Nephron progenitor cell (in vitro differentiated cells): ENCODE data around the gene NR3C2.
A peak's percentile ranks its signal among the peaks of the same experiment; 100 is the strongest.

ENCODE experiments used
- DNase-seq: peaks from one replicate; pipeline ENCODE4 v3.0.0; 2021
- H3K27ac Mint-ChIP-seq: 2 replicates; pipeline ENCODE4 v1.8.0; 2021; ENCODE audit warnings: mild to moderate bottlenecking, moderate library complexity, mixed read lengths
- H3K27me3 Mint-ChIP-seq: 2 replicates; pipeline ENCODE4 v1.8.0; 2021; ENCODE audit warnings: mild to moderate bottlenecking, low read depth, mixed read lengths; ENCODE audit not compliant: poor library complexity
- H3K36me3 Mint-ChIP-seq: 2 replicates; pipeline ENCODE4 v1.8.0; 2021; ENCODE audit warnings: low read depth, mixed read lengths
- H3K4me1 Mint-ChIP-seq: 2 replicates; pipeline ENCODE4 v1.8.0; 2021; ENCODE audit warnings: mixed read lengths
- H3K4me3 Mint-ChIP-seq: 2 replicates; pipeline ENCODE4 v1.8.0; 2021; ENCODE audit warnings: mild to moderate bottlenecking, moderate library complexity, mixed read lengths
- H3K9me3 Mint-ChIP-seq: 2 replicates; pipeline ENCODE4 v1.8.0; 2021; ENCODE audit warnings: mild to moderate bottlenecking, moderate library complexity, mixed read lengths
- CTCF ChIP-seq: fragments of 200-600 bp; sonication (generic); IDR thresholded peaks from 2 replicates; pipeline ENCODE4 v1.5.0; 2021; ENCODE audit warnings: antibody characterized with exemption

NR3C2 gene

GRCh38 chr4:148093065-148093464, 349.1 kb downstream of the NR3C2 start:
- no peak overlapping the region for H3K4me3 Mint-ChIP-seq
- peaks cover 11% of the 10 kb centered on the region for H3K36me3 Mint-ChIP-seq
- DNase-seq, result no peak
- no peak for TF ChIP-seq CTCF
- no peaks in the 10 kb centered on the region for H3K27me3 Mint-ChIP-seq
- no peak overlapping the region for H3K27ac Mint-ChIP-seq
- no peaks in the 10 kb centered on the region for H3K9me3 Mint-ChIP-seq
- no peaks in the 10 kb centered on the region for H3K4me1 Mint-ChIP-seq

GRCh38 chr4:148092316-148093014, 349.7 kb downstream of the NR3C2 start:
- Mint-ChIP-seq H3K4me3 (no peak overlapping the region), H3K27me3 (no peaks in the 10 kb centered on the region), H3K4me1 (no peaks in the 10 kb centered on the region), H3K9me3 (no peaks in the 10 kb centered on the region), H3K27ac (peak overlapping the region; percentile 19), H3K36me3 (peaks cover 7% of the 10 kb centered on the region)
- TF ChIP-seq CTCF, result no peak
- no peak for DNase-seq

- Mint-ChIP-seq H3K9me3 (peaks cover 4% of the 10 kb centered on the region), H3K4me1 (no peaks in the 10 kb centered on the region), H3K36me3 (peaks cover 11% of the 10 kb centered on the region), H3K4me3 (no peak overlapping the region), H3K27me3 (no peaks in the 10 kb centered on the region), H3K27ac (peak overlapping the region; percentile 19)
- no peak for TF ChIP-seq CTCF
- no peak for DNase-seq
These were observed 350.3 kb downstream of the NR3C2 start for GRCh38 chr4:148091896-148092295.

GRCh38 chr4:148090503-148091476, 351.4 kb downstream of the NR3C2 start:
- H3K9me3 Mint-ChIP-seq, result peaks cover 13% of the 10 kb centered on the region
- H3K27ac Mint-ChIP-seq, result no peak overlapping the region
- no peak overlapping the region for H3K4me3 Mint-ChIP-seq
- H3K27me3 Mint-ChIP-seq, result no peaks in the 10 kb centered on the region
- no peaks in the 10 kb centered on the region for H3K4me1 Mint-ChIP-seq
- peaks cover 18% of the 10 kb centered on the region for H3K36me3 Mint-ChIP-seq
- no peak for TF ChIP-seq CTCF
- DNase-seq, result no peak

- Mint-ChIP-seq H3K27ac (no peak overlapping the region), H3K27me3 (no peaks in the 10 kb centered on the region), H3K9me3 (peaks cover 21% of the 10 kb centered on the region), H3K36me3 (peaks cover 26% of the 10 kb centered on the region), H3K4me3 (no peak overlapping the region), H3K4me1 (no peaks in the 10 kb centered on the region)
- TF ChIP-seq CTCF, result no peak
- no peak for DNase-seq
These were observed 352.2 kb downstream of the NR3C2 start for GRCh38 chr4:148090029-148090428.
